GM19397 (cell line): Measurements from ENCODE around the gene NUAK2.
A peak's percentile ranks its signal among the peaks of the same experiment; 100 is the strongest.

Experiments used
- ATAC-seq: cut with Tn5 transposase; IDR thresholded peaks from one replicate; pipeline ENCODE4 v1.9.1; 2021; ENCODE audit warnings: mild to moderate bottlenecking, moderate library complexity; ENCODE audit not compliant: unreplicated experiment

Gene NUAK2

DNA sequence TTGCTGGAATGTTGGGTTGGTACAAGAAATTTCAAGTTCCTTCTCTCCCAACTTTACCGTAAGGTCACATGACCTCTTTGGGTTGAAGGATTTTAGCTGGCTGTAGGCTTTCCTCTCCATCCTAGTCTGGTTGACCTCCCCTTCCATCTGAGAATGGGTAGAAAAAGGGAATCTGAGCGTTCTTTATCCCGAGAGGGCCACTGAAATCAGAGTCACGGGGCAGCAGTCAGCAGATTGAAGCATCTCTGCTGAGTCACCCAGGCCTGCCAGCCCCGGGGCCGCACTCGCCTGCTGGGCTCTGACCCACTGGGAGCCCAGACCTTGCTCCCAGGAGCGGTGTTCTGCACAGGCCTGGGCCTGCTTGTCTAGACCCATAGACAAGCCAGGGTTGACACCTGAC is 62.8 kb downstream of the NUAK2 start:
- ATAC-seq = no peak

DNA sequence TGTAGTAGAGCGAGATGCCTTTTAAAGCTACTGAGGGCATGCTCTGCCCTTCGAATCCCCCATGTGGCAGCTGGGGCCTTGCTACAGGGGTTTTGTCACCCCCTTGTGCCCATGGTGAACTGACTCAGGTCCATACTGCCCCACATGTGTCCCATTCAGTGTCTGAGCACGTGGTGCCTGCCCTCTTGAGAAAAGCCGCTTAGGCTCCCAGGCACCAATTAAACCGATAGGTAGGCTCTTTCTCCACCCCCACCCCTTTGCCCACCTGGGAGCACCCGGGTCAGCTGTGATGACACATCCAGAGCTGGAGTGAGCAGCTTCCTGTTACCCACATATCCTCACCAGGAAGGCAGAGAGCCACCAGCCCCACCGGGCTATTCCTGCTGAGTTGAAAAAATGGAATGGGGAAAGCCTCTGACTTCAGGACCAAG is 63.3 kb downstream of the NUAK2 start:
- ATAC-seq = no peak

DNA sequence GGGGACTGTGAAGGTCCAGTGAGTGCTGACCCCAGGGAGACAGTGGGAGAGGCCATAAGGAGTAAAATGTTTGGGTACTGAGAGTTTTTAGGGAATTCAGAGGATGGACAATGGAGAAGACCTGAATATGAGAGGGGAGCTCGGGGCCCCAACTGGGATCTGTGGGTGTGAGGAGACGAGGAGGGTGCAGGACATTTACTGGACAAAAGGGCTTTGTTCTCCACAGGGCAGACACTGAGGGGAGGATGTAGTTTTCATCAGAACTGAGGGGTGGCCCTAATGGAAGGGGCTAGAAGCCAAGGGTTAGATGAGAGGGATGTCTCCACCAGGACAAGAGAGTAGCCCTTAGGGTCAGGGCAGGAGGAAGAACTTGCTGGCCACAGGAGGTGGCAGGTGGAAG is 63.8 kb downstream of the NUAK2 start:
- no peak for ATAC-seq

GRCh38 chr1:205256951-205257625 is 64.5 kb downstream of the NUAK2 start:
- ATAC-seq = no peak

- ATAC-seq = peak; percentile 64
These were observed 65.4 kb downstream of the NUAK2 start for GRCh38 chr1:205255941-205256780.
